HCT116 (cell line): ENCODE measurements around the gene IGF2BP3.

ENCODE experiments used
- EZH2 ChIP-seq: fragments of 200-600 bp; sonication (generic); IDR thresholded peaks from 2 replicates; pipeline ENCODE4 v1.6.1; 2017; ENCODE audit warnings: antibody characterized with exemption, mixed run types
- FOSL1 ChIP-seq: IDR thresholded peaks from 2 replicates; pipeline ENCODE4 v1.6.1; 2012; ENCODE audit warnings: low read depth
- POLR2A ChIP-seq: IDR thresholded peaks from 2 replicates; pipeline ENCODE4 v1.7.0; 2011; ENCODE audit warnings: borderline replicate concordance; ENCODE audit not compliant: insufficient read depth, insufficient read length; ENCODE audit errors: extremely low read depth
- POLR2AphosphoS5 ChIP-seq: IDR thresholded peaks from 2 replicates; pipeline ENCODE4 v1.6.1; 2011; ENCODE audit warnings: mild to moderate bottlenecking, low read depth, low read length, moderate library complexity
- RAD21 ChIP-seq: IDR thresholded peaks from 2 replicates; pipeline ENCODE4 v1.6.1; 2012; ENCODE audit warnings: low read depth, mild to moderate bottlenecking
- SIN3A ChIP-seq: IDR thresholded peaks from 2 replicates; pipeline ENCODE4 v1.6.1; 2012; ENCODE audit warnings: low read depth
- SRF ChIP-seq: IDR thresholded peaks from 2 replicates; pipeline ENCODE4 v1.6.1; 2012; ENCODE audit warnings: low read depth
- TCF7L2 ChIP-seq: IDR thresholded peaks from 2 replicates; pipeline ENCODE4 v1.7.0; 2011; ENCODE audit warnings: borderline replicate concordance, inconsistent platforms; ENCODE audit not compliant: insufficient read depth, insufficient read length; ENCODE audit errors: extremely low read depth
- TF ChIP-seq, protein P1 (sequence below), 3 experiments: fragments of 200-600 bp in 1 of 3; sonication (generic) in 1 of 3; IDR thresholded peaks in 2 of 3; conservative IDR thresholded peaks in 1 of 3; 2 replicates each; pipeline ENCODE4 v1.5.1; 2012 to 2017; ENCODE audit warnings: low read depth in 2 of 3, low read length in 2 of 3, antibody characterized with exemption in 1 of 3, borderline replicate concordance in 1 of 3, control low read depth in 1 of 3, mild to moderate bottlenecking in 1 of 3, mixed read lengths in 1 of 3, mixed run types in 1 of 3, moderate library complexity in 1 of 3; ENCODE audit not compliant: insufficient read depth in 1 of 3
- TF ChIP-seq, protein P2 (sequence below): IDR thresholded peaks from 2 replicates; pipeline ENCODE4 v1.6.1; 2012; ENCODE audit warnings: low read depth

DNA sequence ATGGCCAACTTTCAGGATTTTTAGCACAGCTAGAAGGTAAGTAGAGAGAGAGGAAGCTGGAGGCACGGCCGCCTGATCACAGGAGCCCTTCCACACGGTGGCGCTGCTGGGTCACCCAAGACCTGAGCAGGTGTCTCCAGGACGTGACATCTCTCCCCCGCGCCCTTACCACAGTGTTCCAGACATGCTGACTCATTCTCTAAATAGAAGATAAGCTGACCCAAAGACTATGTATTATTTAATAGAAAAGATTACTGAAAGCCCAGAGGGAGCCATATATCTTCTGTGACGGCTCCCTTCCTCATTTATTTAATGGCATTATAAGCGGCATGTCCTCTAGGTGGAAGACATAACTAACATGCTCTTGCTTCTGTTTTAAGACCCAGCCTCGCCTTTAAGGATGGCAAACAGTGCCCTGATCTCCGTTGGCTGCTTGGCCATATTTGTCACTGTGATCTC, 197.1 kb downstream of the IGF2BP3 start:
- TF ChIP-seq, protein P1, sequence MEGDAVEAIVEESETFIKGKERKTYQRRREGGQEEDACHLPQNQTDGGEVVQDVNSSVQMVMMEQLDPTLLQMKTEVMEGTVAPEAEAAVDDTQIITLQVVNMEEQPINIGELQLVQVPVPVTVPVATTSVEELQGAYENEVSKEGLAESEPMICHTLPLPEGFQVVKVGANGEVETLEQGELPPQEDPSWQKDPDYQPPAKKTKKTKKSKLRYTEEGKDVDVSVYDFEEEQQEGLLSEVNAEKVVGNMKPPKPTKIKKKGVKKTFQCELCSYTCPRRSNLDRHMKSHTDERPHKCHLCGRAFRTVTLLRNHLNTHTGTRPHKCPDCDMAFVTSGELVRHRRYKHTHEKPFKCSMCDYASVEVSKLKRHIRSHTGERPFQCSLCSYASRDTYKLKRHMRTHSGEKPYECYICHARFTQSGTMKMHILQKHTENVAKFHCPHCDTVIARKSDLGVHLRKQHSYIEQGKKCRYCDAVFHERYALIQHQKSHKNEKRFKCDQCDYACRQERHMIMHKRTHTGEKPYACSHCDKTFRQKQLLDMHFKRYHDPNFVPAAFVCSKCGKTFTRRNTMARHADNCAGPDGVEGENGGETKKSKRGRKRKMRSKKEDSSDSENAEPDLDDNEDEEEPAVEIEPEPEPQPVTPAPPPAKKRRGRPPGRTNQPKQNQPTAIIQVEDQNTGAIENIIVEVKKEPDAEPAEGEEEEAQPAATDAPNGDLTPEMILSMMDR (IDR thresholded peaks at IDR 0.05 in 2 of 3, conservative IDR thresholded peaks at IDR 0.05 in 1 of 3; ENCODE audit: borderline replicate concordance in 1 of 3, insufficient read depth in 1 of 3, low read depth in 2 of 3, low read length in 2 of 3), result peak; percentile 85 to 89 (median 89)
- no peak for TF ChIP-seq POLR2A
- TF ChIP-seq EZH2, result no peak
- TF ChIP-seq SRF, result no peak
- peak; percentile 45; the same call in 1 of the 2 replicates for TF ChIP-seq POLR2AphosphoS5
- TF ChIP-seq TCF7L2, result peak; percentile 18
- TF ChIP-seq FOSL1, result peak; percentile 57
- peak; percentile 90 for TF ChIP-seq RAD21
- TF ChIP-seq SIN3A, result no peak
- TF ChIP-seq, protein P2, sequence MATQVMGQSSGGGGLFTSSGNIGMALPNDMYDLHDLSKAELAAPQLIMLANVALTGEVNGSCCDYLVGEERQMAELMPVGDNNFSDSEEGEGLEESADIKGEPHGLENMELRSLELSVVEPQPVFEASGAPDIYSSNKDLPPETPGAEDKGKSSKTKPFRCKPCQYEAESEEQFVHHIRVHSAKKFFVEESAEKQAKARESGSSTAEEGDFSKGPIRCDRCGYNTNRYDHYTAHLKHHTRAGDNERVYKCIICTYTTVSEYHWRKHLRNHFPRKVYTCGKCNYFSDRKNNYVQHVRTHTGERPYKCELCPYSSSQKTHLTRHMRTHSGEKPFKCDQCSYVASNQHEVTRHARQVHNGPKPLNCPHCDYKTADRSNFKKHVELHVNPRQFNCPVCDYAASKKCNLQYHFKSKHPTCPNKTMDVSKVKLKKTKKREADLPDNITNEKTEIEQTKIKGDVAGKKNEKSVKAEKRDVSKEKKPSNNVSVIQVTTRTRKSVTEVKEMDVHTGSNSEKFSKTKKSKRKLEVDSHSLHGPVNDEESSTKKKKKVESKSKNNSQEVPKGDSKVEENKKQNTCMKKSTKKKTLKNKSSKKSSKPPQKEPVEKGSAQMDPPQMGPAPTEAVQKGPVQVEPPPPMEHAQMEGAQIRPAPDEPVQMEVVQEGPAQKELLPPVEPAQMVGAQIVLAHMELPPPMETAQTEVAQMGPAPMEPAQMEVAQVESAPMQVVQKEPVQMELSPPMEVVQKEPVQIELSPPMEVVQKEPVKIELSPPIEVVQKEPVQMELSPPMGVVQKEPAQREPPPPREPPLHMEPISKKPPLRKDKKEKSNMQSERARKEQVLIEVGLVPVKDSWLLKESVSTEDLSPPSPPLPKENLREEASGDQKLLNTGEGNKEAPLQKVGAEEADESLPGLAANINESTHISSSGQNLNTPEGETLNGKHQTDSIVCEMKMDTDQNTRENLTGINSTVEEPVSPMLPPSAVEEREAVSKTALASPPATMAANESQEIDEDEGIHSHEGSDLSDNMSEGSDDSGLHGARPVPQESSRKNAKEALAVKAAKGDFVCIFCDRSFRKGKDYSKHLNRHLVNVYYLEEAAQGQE, result no peak
